Measurements from ENCODE around the gene SYPL2.
A peak's percentile ranks its signal among the peaks of the same experiment; 100 is the strongest.

Gene SYPL2

DNA sequence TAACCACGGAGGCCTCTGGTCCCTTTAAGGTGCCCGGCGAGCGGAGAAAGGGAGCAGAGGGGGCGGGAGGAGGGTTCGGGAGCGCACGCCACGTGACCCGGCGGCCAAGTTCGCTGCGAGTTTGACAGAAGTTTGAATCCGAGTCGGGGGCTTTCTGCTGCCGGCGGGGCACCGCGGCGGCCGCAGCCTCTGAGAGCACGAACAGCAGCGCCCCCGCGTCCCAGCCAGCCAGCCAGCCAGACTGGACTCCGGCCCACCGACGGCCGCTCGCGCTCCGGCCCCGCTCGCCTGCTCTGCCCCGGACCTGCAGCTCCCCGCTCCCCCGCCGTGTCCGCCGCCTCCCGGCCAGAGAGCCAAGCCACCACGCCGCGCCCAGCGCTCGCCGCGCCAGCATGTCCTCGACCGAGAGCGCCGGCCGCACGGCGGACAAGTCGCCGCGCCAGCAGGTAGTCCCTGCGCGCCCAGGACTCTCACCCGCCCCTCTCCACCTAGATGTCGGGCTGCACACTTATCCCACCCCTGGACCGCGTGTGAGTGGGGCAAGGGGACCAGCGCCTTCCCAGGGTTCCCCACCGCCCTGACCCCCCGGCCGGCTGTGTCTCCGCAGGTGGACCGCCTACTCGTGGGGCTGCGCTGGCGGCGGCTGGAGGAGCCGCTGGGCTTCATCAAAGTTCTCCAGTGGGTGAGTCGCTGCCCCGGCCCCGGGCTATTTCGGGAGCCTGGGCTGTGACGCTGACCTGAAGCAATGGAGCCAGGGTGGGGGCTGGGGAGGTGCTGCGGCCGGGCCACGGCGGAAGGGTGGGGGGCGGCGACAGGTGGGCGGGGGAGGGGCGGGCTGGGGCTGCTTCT, at the start of gene SYPL2:
Gene SYPL2, plus strand, starts transcription at position 95 of the 849 bp plus-strand sequence. Its CDS starts 298 bp downstream, at position 393.
- DNase-seq (ENCODE audit: low spot score) = peak; percentile 84

DNA sequence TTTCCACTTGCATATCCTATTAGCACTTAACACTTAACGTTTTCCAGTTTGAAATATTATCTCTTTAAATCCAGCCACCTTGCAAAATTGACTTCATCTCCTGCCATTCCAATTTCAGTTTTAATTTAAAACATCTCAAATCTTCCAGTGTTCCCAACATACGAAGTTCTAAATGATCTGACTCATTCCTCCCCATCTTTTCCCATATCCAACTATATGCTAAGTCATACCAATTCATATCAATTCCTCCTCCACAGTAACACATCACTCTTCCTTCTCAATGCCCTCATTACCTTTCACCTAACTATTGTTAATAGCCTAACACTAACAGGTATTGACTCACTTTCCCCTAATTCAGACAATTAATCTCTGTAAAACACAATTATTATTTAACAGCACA, 42.8 kb upstream of the SYPL2 start:
- TF ChIP-seq, protein P1, sequence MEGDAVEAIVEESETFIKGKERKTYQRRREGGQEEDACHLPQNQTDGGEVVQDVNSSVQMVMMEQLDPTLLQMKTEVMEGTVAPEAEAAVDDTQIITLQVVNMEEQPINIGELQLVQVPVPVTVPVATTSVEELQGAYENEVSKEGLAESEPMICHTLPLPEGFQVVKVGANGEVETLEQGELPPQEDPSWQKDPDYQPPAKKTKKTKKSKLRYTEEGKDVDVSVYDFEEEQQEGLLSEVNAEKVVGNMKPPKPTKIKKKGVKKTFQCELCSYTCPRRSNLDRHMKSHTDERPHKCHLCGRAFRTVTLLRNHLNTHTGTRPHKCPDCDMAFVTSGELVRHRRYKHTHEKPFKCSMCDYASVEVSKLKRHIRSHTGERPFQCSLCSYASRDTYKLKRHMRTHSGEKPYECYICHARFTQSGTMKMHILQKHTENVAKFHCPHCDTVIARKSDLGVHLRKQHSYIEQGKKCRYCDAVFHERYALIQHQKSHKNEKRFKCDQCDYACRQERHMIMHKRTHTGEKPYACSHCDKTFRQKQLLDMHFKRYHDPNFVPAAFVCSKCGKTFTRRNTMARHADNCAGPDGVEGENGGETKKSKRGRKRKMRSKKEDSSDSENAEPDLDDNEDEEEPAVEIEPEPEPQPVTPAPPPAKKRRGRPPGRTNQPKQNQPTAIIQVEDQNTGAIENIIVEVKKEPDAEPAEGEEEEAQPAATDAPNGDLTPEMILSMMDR (IDR thresholded peaks at IDR 0.05) = no peak
- no peak overlapping the region for H3K27ac ChIP-seq

More for the DNA sequence above, at the start of gene SYPL2:
- peak within 1 kb of the TSS; percentile 64 to 82 for H3K27ac ChIP-seq
- H3K4me3 ChIP-seq = peak within 1 kb of the TSS; percentile 77
- TF ChIP-seq, protein P1 (IDR thresholded peaks at IDR 0.05) = no peak

DNA sequence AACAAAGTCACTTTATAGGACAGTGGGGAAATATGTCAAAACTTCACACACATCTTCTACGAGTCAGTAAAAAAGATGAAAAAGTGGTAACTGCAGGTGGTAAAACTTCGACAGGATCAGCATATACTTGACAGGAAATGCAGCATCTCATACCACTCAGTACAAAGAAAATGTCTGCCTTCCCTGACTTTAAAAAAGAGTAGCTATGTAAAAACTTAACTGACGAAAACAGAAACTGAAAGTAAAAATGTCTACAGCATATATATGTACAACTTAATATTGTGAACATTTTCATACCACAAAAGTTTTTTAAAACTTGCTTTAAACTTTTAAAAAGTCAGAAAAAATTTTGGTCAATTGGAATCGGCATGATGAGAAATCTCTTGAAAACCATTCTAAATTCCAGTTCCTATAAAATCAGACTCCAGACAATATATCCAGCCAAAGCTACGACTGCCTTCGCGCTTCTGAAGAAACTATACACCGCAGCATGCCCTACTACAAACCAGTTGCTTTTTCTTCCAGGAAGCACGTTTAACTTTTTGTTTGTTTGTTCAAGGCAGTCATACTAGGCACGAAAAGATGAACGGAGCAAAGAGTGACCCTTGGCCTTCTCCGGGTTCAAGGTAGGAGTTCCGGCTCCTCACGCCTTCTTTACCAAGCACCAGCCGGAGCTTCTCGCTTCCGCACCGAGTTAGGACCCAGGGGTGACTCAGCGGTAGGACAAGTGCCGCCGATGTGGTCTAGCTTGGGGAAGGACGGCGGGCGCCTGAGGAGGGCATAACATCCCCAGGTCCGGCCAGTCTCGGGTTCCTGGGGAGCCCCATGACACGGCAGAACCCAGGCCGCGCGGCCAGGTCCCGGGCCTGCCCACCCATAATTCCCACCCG, 40.7 kb upstream of the SYPL2 start:
- no peak for DNase-seq (ENCODE audit: low spot score)

More for the DNA sequence above, 42.8 kb upstream of the SYPL2 start:
- no peak overlapping the region for H3K4me3 ChIP-seq
- no peak for DNase-seq (ENCODE audit: low spot score)

DNA sequence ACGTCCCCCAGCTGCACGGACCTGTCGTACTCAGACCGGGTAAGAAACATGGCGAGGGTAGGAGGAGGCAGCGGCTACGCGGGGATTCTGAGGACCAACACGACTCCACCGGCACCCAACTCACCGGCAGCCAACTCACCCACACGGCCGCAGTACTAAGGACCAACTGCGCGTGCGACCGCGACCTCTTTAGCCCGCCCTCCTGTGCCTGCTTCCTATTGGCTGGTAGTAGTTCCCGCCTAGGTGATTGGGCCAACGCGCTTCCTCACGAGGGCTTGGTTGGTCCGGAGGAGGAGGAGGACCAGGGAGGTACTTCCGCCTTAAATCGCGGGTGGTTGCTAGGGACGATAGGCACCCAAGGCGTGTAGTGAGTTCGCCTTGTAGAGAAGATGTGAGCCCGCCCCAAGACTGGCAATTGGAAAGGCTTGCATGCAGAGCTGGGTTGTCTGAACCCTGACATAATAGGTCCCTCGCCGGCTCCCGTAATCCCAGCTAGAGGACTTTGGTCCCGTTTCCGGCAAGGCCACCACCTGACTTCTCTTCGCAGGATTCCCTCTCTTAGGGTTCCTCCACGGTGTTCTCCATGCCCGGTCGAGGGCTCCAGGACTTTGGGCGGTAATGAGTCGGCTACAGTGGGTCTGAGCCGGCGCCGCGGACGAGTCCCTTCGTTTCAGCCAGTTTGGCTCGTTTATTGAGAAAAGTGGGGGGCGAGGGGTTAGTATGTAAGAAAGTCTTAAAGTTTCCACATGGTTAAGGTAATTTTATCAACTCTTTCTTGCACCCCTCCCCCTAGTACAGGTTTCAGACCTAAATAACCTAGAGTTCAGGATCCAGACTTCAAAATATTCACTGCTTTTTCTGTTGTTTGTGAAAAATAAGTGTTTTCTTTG, 39.8 kb upstream of the SYPL2 start, which contains the start of gene PSMA5:
Gene PSMA5, minus strand, starts transcription at position 168 of the 890 bp plus-strand sequence. Its CDS starts 118 bp downstream, at position 50.
- Histone ChIP-seq H3K4me3 (peak within 1 kb of the TSS; percentile 99), H3K27ac (peak within 1 kb of the TSS; percentile 71 to 92)
- TF ChIP-seq, protein P1 (IDR thresholded peaks at IDR 0.05) = no peak
- peak; percentile 99 for DNase-seq (ENCODE audit: low spot score)

More for the DNA sequence above, 40.7 kb upstream of the SYPL2 start:
- Histone ChIP-seq H3K4me3 (peak overlapping the region; percentile 99), H3K27ac (peak overlapping the region; percentile 71 to 92)
- TF ChIP-seq, protein P1 (IDR thresholded peaks at IDR 0.05) = no peak

DNA sequence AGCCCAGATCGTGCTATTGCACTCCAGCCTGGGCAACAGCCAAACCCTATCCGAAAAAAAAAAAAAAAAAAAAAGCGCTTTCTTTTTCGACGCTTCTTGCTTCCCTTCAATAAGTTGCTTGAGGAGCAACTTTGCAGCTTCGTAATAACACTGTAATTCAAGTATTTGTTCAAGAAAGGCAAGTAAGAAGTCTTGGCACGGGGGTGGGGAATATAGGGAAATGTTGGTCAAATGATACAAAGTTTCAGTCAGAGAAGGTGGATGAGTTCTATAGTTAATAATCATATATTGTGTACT, 39.2 kb upstream of the SYPL2 start:
- Histone ChIP-seq H3K4me3 (peak overlapping the region; percentile 99), H3K27ac (peak overlapping the region; percentile 71 to 92)
- DNase-seq (ENCODE audit: low spot score) = no peak
- TF ChIP-seq, protein P1 (IDR thresholded peaks at IDR 0.05) = no peak

DNA sequence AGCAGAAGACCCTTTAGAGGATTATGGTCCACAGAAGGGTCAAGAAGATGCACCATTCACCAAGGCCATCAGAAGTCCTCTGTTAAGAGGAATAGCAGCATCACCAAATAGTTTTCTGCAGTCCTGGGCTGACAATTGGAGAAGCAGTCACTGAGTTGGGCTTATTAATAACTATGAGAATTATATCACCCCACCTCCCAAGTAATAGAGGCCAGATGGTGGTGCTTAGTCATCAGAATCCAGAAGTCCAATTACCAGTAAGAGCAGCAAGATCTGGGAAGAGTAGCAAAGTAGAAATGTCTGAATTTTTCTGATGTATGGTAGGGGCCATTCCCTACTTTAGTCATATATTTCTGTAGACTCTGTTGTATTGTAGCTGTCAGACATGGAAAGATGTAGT, 34.0 kb upstream of the SYPL2 start:
- Histone ChIP-seq H3K4me3 (no peak overlapping the region), H3K27ac (no peak overlapping the region)
- DNase-seq (ENCODE audit: low spot score) = no peak
- TF ChIP-seq, protein P1 (IDR thresholded peaks at IDR 0.05) = no peak
